Measurements from ENCODE around the gene SPECC1.
A peak's percentile ranks its signal among the peaks of the same experiment; 100 is the strongest.
"Not testable (repeated sequence)": the region's sequence is repeated elsewhere in the genome, so short reads cannot be mapped to it uniquely, and the experiment has no call there.

Gene SPECC1

GRCh38 chr17:20142268-20142667 lies 133.1 kb downstream of the SPECC1 start:
- DNase-seq = no peak

- no peak for DNase-seq
Measured at GRCh38 chr17:20143740-20144139, 134.6 kb downstream of the SPECC1 start.

GRCh38 chr17:20145567-20145966 lies 136.4 kb downstream of the SPECC1 start:
- no peak for DNase-seq

GRCh38 chr17:20149251-20149650 lies 140.1 kb downstream of the SPECC1 start:
- DNase-seq = no peak

- no peak for DNase-seq
Measured at GRCh38 chr17:20151174-20151573, 142.0 kb downstream of the SPECC1 start.

- DNase-seq = no peak
Measured at GRCh38 chr17:20153231-20153630, 144.1 kb downstream of the SPECC1 start.

GRCh38 chr17:20154286-20155000 lies 145.3 kb downstream of the SPECC1 start:
- DNase-seq = no peak

GRCh38 chr17:20155258-20156195 lies 146.4 kb downstream of the SPECC1 start:
- DNase-seq = peak; percentile 87

- peak in 1 of 2 experiments; percentile 9 for DNase-seq
Measured at GRCh38 chr17:20156196-20157000, 147.2 kb downstream of the SPECC1 start.

GRCh38 chr17:20157001-20157310 lies 147.8 kb downstream of the SPECC1 start:
- no peak for DNase-seq

GRCh38 chr17:20158580-20158979 lies 149.4 kb downstream of the SPECC1 start:
- DNase-seq = no peak

GRCh38 chr17:20159406-20160069 lies 150.4 kb downstream of the SPECC1 start:
- DNase-seq = no peak

GRCh38 chr17:20165516-20165915 lies 156.4 kb downstream of the SPECC1 start:
- not testable (repeated sequence) for DNase-seq

- no peak for DNase-seq
Measured at GRCh38 chr17:20170085-20170484, 160.9 kb downstream of the SPECC1 start.

GRCh38 chr17:20171741-20172365 lies 162.7 kb downstream of the SPECC1 start:
- no peak for DNase-seq

GRCh38 chr17:20172376-20172775 lies 163.2 kb downstream of the SPECC1 start:
- no peak for DNase-seq

GRCh38 chr17:20173091-20173490 lies 163.9 kb downstream of the SPECC1 start:
- no peak for DNase-seq

- no peak for DNase-seq
Measured at GRCh38 chr17:20174588-20175265, 165.6 kb downstream of the SPECC1 start.

GRCh38 chr17:20179041-20179440 lies 169.9 kb downstream of the SPECC1 start:
- DNase-seq = no peak

- no peak for DNase-seq
Measured at GRCh38 chr17:20180661-20181060, 171.5 kb downstream of the SPECC1 start.

- DNase-seq = no peak
Measured at GRCh38 chr17:20184181-20184580, 175.0 kb downstream of the SPECC1 start.

Data from activated CD4-positive, alpha-beta T cell treated with anti-CD3 and anti-CD28 coated beads, Interleukin-2, amount 50 U/mL, for 4 hours (primary cell).